ACC112 (cell line): ENCODE results near the gene DGLUCY.
"Not testable (repeated sequence)": the region's sequence is repeated elsewhere in the genome, so short reads cannot be mapped to it uniquely, and the experiment has no call there.

Experiments
- H2AFZ ChIP-seq: fragments of 200-600 bp; sonication (generic); one replicate; pipeline ENCODE4 v1.6.0; 2017; ENCODE audit warnings: antibody characterized with exemption, low read length; ENCODE audit not compliant: unreplicated experiment
- H3K27ac ChIP-seq: fragments of 200-600 bp; sonication (generic); 2 replicates; pipeline ENCODE4 v1.5.1; 2014; ENCODE audit warnings: low read depth, mild to moderate bottlenecking, antibody characterized with exemption, low read length, moderate library complexity
- H3K27me3 ChIP-seq: fragments of 200-600 bp; sonication (generic); 2 replicates; pipeline ENCODE4 v1.6.1; 2014; ENCODE audit warnings: mild to moderate bottlenecking, antibody characterized with exemption, low read length, moderate library complexity, mixed read lengths; ENCODE audit not compliant: insufficient read depth
- H3K36me3 ChIP-seq: fragments of 200-600 bp; sonication (generic); 2 replicates; pipeline ENCODE4 v1.6.1; 2016; ENCODE audit warnings: mild to moderate bottlenecking, antibody characterized with exemption, low read length, moderate library complexity, mixed read lengths; ENCODE audit not compliant: insufficient read depth
- H3K4me1 ChIP-seq: fragments of 200-600 bp; sonication (generic); one replicate; pipeline ENCODE4 v1.6.1; 2016; ENCODE audit warnings: low read length, mixed read lengths; ENCODE audit not compliant: insufficient read depth, unreplicated experiment, control insufficient read depth
- H3K4me3 ChIP-seq: fragments of 200-600 bp; sonication (generic); 2 replicates; pipeline ENCODE4 v1.5.1; 2014; ENCODE audit warnings: mild to moderate bottlenecking, low read depth, low read length
- H3K79me2 ChIP-seq: fragments of 200-600 bp; sonication (generic); one replicate; pipeline ENCODE4 v1.6.0; 2016; ENCODE audit warnings: low read length; ENCODE audit not compliant: control insufficient read depth, unreplicated experiment, insufficient read depth

The DGLUCY gene

GRCh38 chr14:91088585-91089235, 25.2 kb upstream of the DGLUCY start:
- H3K4me1 ChIP-seq: no peaks in the 10 kb centered on the region
- peaks cover 39% of the 10 kb centered on the region for H3K27me3 ChIP-seq
- no peak overlapping the region for H2AFZ ChIP-seq
- H3K36me3 ChIP-seq: no peaks in the 10 kb centered on the region
- no peak overlapping the region for H3K27ac ChIP-seq
- no peaks in the 10 kb centered on the region for H3K79me2 ChIP-seq
- H3K4me3 ChIP-seq: no peak overlapping the region

GRCh38 chr14:91089958-91090535, 23.8 kb upstream of the DGLUCY start:
- Histone ChIP-seq H3K27ac (no peak overlapping the region), H2AFZ (no peak overlapping the region), H3K4me1 (no peaks in the 10 kb centered on the region), H3K36me3 (no peaks in the 10 kb centered on the region), H3K79me2 (no peaks in the 10 kb centered on the region), H3K4me3 (no peak overlapping the region), H3K27me3 (peaks cover 39% of the 10 kb centered on the region)

- no peak overlapping the region for H2AFZ ChIP-seq
- H3K4me3 ChIP-seq: no peak overlapping the region
- peaks cover 39% of the 10 kb centered on the region for H3K27me3 ChIP-seq
- H3K4me1 ChIP-seq: no peaks in the 10 kb centered on the region
- no peaks in the 10 kb centered on the region for H3K36me3 ChIP-seq
- no peak overlapping the region for H3K27ac ChIP-seq
- H3K79me2 ChIP-seq: no peaks in the 10 kb centered on the region
Measured at GRCh38 chr14:91090743-91091142, 23.1 kb upstream of the DGLUCY start.

GRCh38 chr14:91092073-91092472, 21.8 kb upstream of the DGLUCY start:
- Histone ChIP-seq H3K27me3 (peaks cover 36% of the 10 kb centered on the region), H3K27ac (no peak overlapping the region), H3K79me2 (no peaks in the 10 kb centered on the region), H2AFZ (no peak overlapping the region), H3K36me3 (no peaks in the 10 kb centered on the region), H3K4me3 (no peak overlapping the region), H3K4me1 (no peaks in the 10 kb centered on the region)

GRCh38 chr14:91093743-91094472, 20.0 kb upstream of the DGLUCY start:
- H3K4me3 ChIP-seq, H3K79me2 ChIP-seq, H3K4me1 ChIP-seq, H3K36me3 ChIP-seq, H2AFZ ChIP-seq, H3K27ac ChIP-seq: not testable (repeated sequence)
- peaks cover 26% of the 10 kb centered on the region for H3K27me3 ChIP-seq

GRCh38 chr14:91094772-91095171, 19.1 kb upstream of the DGLUCY start:
- Histone ChIP-seq H3K27ac (no peak overlapping the region), H3K4me3 (no peak overlapping the region)

GRCh38 chr14:91095178-91095577, 18.7 kb upstream of the DGLUCY start:
- peaks cover 7% of the 10 kb centered on the region for H3K4me1 ChIP-seq
- H3K79me2 ChIP-seq: no peaks in the 10 kb centered on the region
- H3K36me3 ChIP-seq: no peaks in the 10 kb centered on the region
- no peak overlapping the region for H3K27ac ChIP-seq
- H2AFZ ChIP-seq: no peak overlapping the region
- no peak overlapping the region for H3K4me3 ChIP-seq
- H3K27me3 ChIP-seq: peaks cover 18% of the 10 kb centered on the region

More at GRCh38 chr14:91094772-91095171, 19.1 kb upstream of the DGLUCY start:
- H3K4me1 ChIP-seq: peaks cover 7% of the 10 kb centered on the region
- H3K79me2 ChIP-seq: no peaks in the 10 kb centered on the region
- H3K27me3 ChIP-seq: peaks cover 21% of the 10 kb centered on the region
- H3K36me3 ChIP-seq: no peaks in the 10 kb centered on the region
- no peak overlapping the region for H2AFZ ChIP-seq

GRCh38 chr14:91097657-91098056, 16.2 kb upstream of the DGLUCY start:
- H3K27ac ChIP-seq, H3K4me1 ChIP-seq, H3K36me3 ChIP-seq, H2AFZ ChIP-seq, H3K27me3 ChIP-seq, H3K79me2 ChIP-seq, H3K4me3 ChIP-seq: not testable (repeated sequence)

- Histone ChIP-seq H3K36me3 (no peaks in the 10 kb centered on the region), H2AFZ (peak overlapping the region; percentile 20), H3K4me3 (0 out of 2 replicates have a peak overlapping the region, but pooled peaks have one; percentile 35), H3K79me2 (no peaks in the 10 kb centered on the region), H3K27me3 (peaks cover 4% of the 10 kb centered on the region; the same call in 1 of the 2 replicates), H3K27ac (peak overlapping the region; percentile 71), H3K4me1 (peaks cover 7% of the 10 kb centered on the region)
Measured at GRCh38 chr14:91098591-91098990, 15.3 kb upstream of the DGLUCY start.

GRCh38 chr14:91100102-91100501, 13.8 kb upstream of the DGLUCY start:
- no peak overlapping the region for H3K27ac ChIP-seq
- H2AFZ ChIP-seq: no peak overlapping the region
- no peak overlapping the region for H3K4me3 ChIP-seq
- H3K27me3 ChIP-seq: peaks cover 4% of the 10 kb centered on the region; the same call in 1 of the 2 replicates
- no peaks in the 10 kb centered on the region for H3K79me2 ChIP-seq
- H3K4me1 ChIP-seq: peaks cover 7% of the 10 kb centered on the region
- no peaks in the 10 kb centered on the region for H3K36me3 ChIP-seq

- Histone ChIP-seq H2AFZ (no peak overlapping the region), H3K27ac (no peak overlapping the region), H3K4me1 (peaks cover 9% of the 10 kb centered on the region), H3K79me2 (no peaks in the 10 kb centered on the region), H3K27me3 (peaks cover 4% of the 10 kb centered on the region; the same call in 1 of the 2 replicates), H3K36me3 (no peaks in the 10 kb centered on the region), H3K4me3 (no peak overlapping the region)
Measured at GRCh38 chr14:91103116-91103515, 10.8 kb upstream of the DGLUCY start.
